Spinal cord (tissue), 10 donors: ENCODE results near the gene TMEM186. TPM values are rescaled to one million over a fixed set of nuclear protein-coding genes. Genes with fewer than 3 reads are reported as not detected.
A peak's percentile ranks its signal among the peaks of the same experiment; 100 is the strongest.

Source experiments
- DNase-seq, 6 donors: peaks; one replicate each; pipeline versions ENCODE4 v3.0.0 to v3.0.0-alpha.2; 2013 to 2015; ENCODE audit warnings: low spot score in 6 of 6, low read depth in 4 of 6
- H3K27ac ChIP-seq: one replicate; pipeline ENCODE4 v1.5.1; 2013; ENCODE audit warnings: low read depth, low read length, control low read depth
- H3K27me3 ChIP-seq: one replicate; pipeline ENCODE4 v1.6.1; 2013; ENCODE audit warnings: low read length; ENCODE audit not compliant: control insufficient read depth, insufficient read depth
- H3K36me3 ChIP-seq: one replicate; pipeline ENCODE4 v1.6.1; 2013; ENCODE audit warnings: low read length; ENCODE audit not compliant: control insufficient read depth, insufficient read depth
- H3K4me1 ChIP-seq: one replicate; pipeline ENCODE4 v1.6.1; 2013; ENCODE audit warnings: low read length; ENCODE audit not compliant: control insufficient read depth, insufficient read depth
- H3K4me3 ChIP-seq: one replicate; pipeline ENCODE4 v1.5.1; 2013; ENCODE audit warnings: low read depth, low read length, control low read depth
- H3K9me3 ChIP-seq: one replicate; pipeline ENCODE4 v1.6.1; 2013; ENCODE audit warnings: low read length; ENCODE audit not compliant: control insufficient read depth, insufficient read depth
- WGBS: methylation state at CpG from one replicate; pipeline ENCODE4 v1.1.5; 2013; ENCODE audit warnings: missing lambda C conversion rate; ENCODE audit not compliant: insufficient coverage; 5-methylcytosine and 5-hydroxymethylcytosine counted together
- polyA plus RNA-seq, 2 donors: library from polyadenylated mRNA; unstranded; fragments of 120-200 nt; gene quantifications; one replicate each; pipeline ENCODE4 v1.2.1, GENCODE V29; 2013; ENCODE audit not compliant: insufficient read length in 2 of 2
- total RNA-seq, 2 donors: library from RNA; depleted of rRNA in 1 of 2; stranded (reverse); fragments of 120-200 nt in 1 of 2; fragments of >200 nt in 1 of 2; gene quantifications; one replicate each; pipeline versions ENCODE4 v1.2.3 to v1.2.4, GENCODE V29; 2013 to 2014
- donor health status: healthy.

TMEM186 gene
- total and polyA plus RNA-seq, 4 donors: 7.6 to 14.2 (median 9.8) TPM

DNA sequence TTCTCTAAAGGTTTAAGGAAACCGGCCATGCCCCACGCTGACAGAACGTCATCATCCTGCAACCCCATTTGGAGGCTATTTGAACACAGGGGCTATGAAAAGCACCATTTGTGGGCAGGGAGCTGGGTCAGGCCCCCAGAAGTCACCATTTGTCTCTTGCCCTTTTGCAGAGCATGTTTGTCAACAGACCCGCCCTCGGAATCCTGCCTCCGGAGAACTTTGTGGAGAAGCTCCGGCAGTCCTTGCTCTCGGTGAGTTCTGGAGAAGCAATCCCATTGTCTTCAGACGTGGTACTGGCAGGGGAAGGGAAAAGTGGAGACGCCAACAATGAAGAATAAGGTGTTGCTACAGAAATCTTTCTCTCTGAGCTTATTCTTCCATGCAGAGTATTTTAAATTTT, 33.5 kb downstream of the TMEM186 start:
- Histone ChIP-seq H3K27ac (no peak overlapping the region), H3K36me3 (peaks cover 83% of the 10 kb centered on the region), H3K4me1 (peaks cover 8% of the 10 kb centered on the region), H3K4me3 (no peak overlapping the region), H3K9me3 (no peaks in the 10 kb centered on the region), H3K27me3 (no peaks in the 10 kb centered on the region)
- 57% methylated on average over 9 of the region's 10 CpGs for WGBS
- DNase-seq: no peak

DNA sequence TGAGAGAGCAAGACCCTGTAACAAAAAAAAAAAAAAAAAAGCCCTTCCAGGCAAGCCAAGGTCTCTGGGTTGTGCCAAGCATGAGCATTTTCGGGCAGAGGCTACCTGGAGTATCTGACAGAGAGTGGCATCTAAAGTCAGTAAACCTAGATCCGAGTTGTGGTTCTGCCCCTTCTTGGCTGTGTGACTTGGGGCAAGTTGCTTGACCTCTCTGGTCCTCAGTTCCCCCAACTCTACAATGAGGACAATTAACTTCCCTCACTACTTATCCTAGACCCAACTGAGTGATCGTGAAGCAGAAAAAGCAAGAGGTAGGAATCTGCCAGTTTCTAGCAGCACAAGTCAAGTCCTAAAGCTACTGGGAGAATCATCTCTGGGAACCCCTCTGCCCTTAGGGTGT, 34.4 kb downstream of the TMEM186 start:
- H3K27ac ChIP-seq: no peak overlapping the region
- peaks cover 84% of the 10 kb centered on the region for H3K36me3 ChIP-seq
- no peaks in the 10 kb centered on the region for H3K9me3 ChIP-seq
- peaks cover 6% of the 10 kb centered on the region for H3K4me1 ChIP-seq
- DNase-seq: no peak
- WGBS: no CpG with 5 or more reads among the region's 3 CpGs
- H3K27me3 ChIP-seq: no peaks in the 10 kb centered on the region
- no peak overlapping the region for H3K4me3 ChIP-seq

DNA sequence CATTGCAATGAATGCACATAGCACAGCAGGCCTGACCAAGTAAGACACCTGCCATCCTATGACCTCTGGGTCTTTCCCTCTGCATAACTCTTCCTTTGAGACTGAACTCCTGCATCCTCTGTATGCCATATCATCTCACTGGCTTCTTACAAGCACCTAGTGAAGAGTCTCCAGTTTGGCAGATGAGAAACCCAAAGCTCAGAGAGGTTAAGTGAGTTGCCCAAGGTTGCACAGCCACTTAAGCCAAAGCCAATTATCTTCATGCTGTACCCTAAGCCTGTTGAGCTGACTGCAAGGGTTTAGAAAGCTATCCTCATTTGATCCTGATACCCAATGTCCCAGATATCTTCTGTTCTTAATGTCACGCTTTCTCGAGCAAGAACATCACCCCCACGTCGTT, 35.2 kb downstream of the TMEM186 start:
- WGBS: 81% methylated on average over 4 of the region's 4 CpGs
- H3K36me3 ChIP-seq: peaks cover 81% of the 10 kb centered on the region
- H3K9me3 ChIP-seq: no peaks in the 10 kb centered on the region

DNA sequence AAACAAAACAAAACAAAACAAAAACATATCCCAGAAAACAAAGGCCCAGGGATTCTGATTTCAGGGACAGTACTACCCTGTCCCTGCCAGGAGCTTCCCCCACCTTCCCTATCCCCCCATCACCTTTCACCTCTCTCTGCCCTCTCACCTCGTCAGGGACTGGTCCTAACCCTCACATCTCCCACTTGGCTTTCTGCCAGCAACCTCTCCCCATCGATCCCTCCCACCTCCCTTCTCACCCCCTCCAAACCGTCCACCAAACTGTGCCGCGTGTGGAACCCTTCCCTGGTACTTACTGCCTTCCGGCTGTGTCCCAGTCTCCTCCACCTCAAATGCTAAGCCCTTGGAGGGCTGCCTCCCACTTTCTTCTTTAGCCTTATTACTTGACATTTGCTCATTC, 36.4 kb downstream of the TMEM186 start:
- WGBS: 80% methylated on average over 6 of the region's 6 CpGs
- Histone ChIP-seq H3K27ac (no peak overlapping the region), H3K9me3 (no peaks in the 10 kb centered on the region), H3K4me3 (no peak overlapping the region), H3K27me3 (no peaks in the 10 kb centered on the region), H3K36me3 (peaks cover 76% of the 10 kb centered on the region), H3K4me1 (no peaks in the 10 kb centered on the region)
- no peak for DNase-seq

More for the DNA sequence above, 35.2 kb downstream of the TMEM186 start:
- no peak for DNase-seq
- Histone ChIP-seq H3K27me3 (no peaks in the 10 kb centered on the region), H3K4me1 (no peaks in the 10 kb centered on the region), H3K4me3 (no peak overlapping the region), H3K27ac (no peak overlapping the region)

DNA sequence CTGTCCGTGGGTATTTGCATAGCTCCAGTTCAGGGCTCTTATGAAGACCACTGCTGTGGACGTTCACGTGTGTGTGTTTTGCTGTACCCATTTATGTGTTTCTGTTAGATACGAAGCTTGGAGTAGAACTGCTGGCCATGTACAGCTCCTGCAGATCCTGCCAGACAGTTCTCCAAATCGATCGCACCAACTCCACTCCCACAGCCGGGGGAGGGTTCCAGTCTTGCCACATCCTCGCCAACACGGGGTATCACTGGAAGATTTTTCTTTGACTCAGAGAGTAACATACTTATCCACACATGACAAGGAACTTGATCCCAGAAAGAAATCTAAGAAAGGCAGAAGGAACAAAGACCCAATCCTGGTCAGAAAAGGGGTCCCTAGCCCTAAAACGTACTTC, 37.4 kb downstream of the TMEM186 start:
- Histone ChIP-seq H3K36me3 (peaks cover 76% of the 10 kb centered on the region), H3K27ac (no peak overlapping the region), H3K9me3 (no peaks in the 10 kb centered on the region), H3K27me3 (no peaks in the 10 kb centered on the region), H3K4me3 (no peak overlapping the region), H3K4me1 (no peaks in the 10 kb centered on the region)
- 98% methylated on average over 6 of the region's 10 CpGs for WGBS
- no peak for DNase-seq

DNA sequence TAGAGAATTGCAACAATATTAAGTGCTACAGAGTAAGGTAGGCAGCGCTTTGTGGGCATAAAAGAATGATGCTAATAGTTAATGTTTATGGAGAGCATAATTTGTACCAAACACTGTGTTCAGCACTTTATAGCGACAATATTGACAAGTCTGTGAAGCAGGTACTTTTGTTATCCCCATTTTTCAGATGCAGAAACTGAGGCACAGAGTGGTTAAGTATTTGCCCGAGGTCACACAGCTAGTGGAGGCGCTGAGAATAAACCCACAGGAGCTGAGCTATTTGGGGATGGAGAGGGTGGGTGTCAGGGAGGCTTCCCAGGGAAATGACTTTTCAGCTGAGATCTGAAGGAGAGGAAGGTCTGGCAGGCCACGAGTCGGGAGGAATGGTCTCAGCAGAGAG, 39.4 kb downstream of the TMEM186 start:
- Histone ChIP-seq H3K4me3 (no peak overlapping the region), H3K4me1 (peaks cover 7% of the 10 kb centered on the region), H3K9me3 (no peaks in the 10 kb centered on the region), H3K36me3 (peaks cover 72% of the 10 kb centered on the region), H3K27ac (no peak overlapping the region), H3K27me3 (no peaks in the 10 kb centered on the region)
- no peak for DNase-seq
- 95% methylated on average over 6 of the region's 6 CpGs for WGBS

DNA sequence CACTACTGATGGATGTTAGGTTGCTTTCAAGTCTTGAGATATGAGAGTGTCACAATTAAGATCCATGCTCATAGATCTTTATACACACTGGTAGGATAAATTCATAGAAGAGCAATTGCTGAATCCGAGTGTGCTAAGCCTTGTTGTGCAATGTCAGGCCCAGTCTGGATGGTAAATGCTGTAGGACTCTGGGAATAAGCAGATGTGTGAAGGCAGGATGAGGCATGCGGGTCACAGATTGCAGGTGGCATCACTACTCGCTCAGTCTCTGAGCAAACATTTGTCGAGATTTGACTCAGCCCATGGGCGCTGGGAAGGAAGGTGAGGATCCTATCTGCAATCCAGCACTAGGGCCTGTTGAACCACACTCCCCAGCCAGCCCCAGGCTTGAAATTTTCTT, 40.7 kb downstream of the TMEM186 start:
- peaks cover 72% of the 10 kb centered on the region for H3K36me3 ChIP-seq
- no peak overlapping the region for H3K27ac ChIP-seq
- H3K9me3 ChIP-seq: no peaks in the 10 kb centered on the region
- H3K27me3 ChIP-seq: no peaks in the 10 kb centered on the region
- peaks cover 7% of the 10 kb centered on the region for H3K4me1 ChIP-seq
- DNase-seq: no peak
- H3K4me3 ChIP-seq: no peak overlapping the region
- WGBS: 93% methylated on average over 4 of the region's 5 CpGs

DNA sequence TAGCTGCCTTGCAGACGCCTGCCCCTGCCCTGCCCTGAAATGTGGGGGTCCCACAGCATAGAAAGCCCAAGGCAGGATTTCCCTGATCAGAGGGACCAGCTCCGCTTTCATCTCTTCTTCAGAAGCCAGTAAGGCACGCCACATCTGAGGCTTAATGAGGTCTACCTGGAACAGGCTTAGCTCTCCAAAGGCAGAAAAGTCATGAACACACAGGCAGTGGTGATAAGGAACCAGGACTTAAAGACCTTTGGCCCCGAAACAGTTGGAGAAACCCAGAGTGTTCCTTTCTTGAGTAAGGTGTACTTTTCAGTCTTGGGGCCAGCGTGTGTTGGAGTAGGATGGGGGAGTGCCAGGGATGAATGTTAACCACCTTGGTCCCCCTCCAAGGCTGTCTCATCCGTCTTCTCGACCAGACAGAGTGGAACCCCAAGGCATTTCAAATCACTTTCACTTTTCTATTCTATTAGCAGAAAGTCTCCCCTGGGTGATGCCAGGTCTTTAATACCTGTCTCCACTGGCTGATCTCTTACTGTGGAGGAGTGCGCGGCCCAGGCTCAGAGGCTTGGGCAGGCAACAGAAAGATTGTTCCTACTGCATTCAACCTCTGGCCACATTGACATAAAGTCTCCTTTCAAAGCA, 43.9 kb downstream of the TMEM186 start:
- peak in 2 of 6 donors; percentile 44 to 50 for DNase-seq
- 62% methylated on average over 5 of the region's 9 CpGs for WGBS
- Histone ChIP-seq H3K36me3 (peaks cover 64% of the 10 kb centered on the region), H3K27me3 (no peaks in the 10 kb centered on the region), H3K4me3 (no peak overlapping the region), H3K4me1 (peaks cover 7% of the 10 kb centered on the region), H3K9me3 (no peaks in the 10 kb centered on the region), H3K27ac (no peak overlapping the region)

DNA sequence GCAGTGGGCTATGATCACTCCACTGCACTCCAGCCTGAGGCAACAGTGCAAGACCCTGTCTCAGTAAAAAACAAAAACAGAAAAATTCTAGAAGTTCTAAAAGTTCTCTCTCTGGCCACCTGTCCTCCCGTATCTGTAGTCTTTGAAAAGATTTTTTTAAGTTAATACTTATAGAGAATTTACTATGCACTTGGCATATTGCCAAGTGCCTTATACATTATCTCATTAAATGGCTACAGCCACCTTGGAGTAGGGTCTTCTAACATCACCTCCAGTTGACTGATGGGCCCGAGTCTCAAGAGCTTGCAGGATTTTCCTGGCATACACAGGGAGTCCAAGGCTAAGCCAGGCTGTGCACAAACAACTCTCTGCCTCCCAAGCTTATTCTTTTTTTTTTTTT, 44.7 kb downstream of the TMEM186 start:
- DNase-seq: no peak
- no peak overlapping the region for H3K27ac ChIP-seq
- WGBS: no CpG with 5 or more reads among the region's 2 CpGs
- peaks cover 58% of the 10 kb centered on the region for H3K36me3 ChIP-seq
- no peak overlapping the region for H3K4me3 ChIP-seq
- peaks cover 7% of the 10 kb centered on the region for H3K4me1 ChIP-seq
- no peaks in the 10 kb centered on the region for H3K27me3 ChIP-seq
- H3K9me3 ChIP-seq: no peaks in the 10 kb centered on the region

DNA sequence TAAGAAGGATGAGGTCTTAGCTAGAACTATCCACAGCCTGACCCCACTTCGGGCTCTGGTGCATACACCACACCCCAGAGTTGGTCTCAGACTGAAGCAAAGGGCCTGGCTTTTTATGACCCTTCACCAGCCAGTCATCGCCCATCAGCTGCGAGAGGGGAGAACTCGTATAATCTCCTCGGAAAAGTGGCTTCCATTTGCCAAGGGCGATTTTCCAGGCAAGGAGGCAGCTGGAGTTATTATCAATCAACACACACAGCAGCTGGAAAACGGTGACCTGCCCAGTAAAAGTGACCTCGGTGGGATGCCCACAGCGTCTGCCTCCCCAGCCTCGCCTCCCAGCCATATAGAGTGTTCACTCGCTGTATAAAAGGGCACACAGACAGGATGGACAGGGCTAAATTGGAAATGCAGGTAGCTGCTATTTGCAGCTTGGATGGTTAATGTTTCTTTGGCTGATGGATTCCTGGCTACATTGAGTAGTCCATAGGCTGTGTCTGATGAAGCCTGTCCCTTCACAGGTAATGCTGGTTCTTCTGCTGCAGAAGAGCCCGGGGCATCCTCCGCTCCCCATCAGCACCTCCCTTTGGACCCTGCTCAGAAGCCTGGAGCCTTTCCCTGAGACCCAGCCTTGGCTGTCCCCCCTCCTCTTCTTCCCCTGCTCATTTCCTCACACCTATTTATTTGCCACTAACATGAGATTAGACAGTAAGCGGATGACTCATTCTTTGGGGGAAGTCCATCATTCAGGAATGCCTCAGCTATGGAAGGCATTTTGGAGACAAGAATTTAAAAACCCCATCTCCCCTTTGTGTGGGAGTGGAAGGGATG, 45.7 kb downstream of the TMEM186 start:
- H3K4me1 ChIP-seq: peaks cover 7% of the 10 kb centered on the region
- peaks cover 52% of the 10 kb centered on the region for H3K36me3 ChIP-seq
- no peak for DNase-seq
- no peak overlapping the region for H3K27ac ChIP-seq
- 81% methylated on average over 12 of the region's 14 CpGs for WGBS
- H3K4me3 ChIP-seq: no peak overlapping the region
- H3K27me3 ChIP-seq: no peaks in the 10 kb centered on the region
- H3K9me3 ChIP-seq: no peaks in the 10 kb centered on the region
